Measurements from ENCODE around the gene TJP3. TPM values are rescaled to one million over a fixed set of nuclear protein-coding genes. Genes with fewer than 3 reads are reported as not detected.

TJP3 gene
- total and polyA plus RNA-seq, 2 donors from 2014 or later, result 26.5 to 32.5 TPM

- no peak overlapping the region for H3K27ac ChIP-seq (ENCODE audit: low read depth in 2 of 2, low read length in 2 of 2)
- H3K27me3 ChIP-seq (ENCODE audit: control insufficient read depth, insufficient read depth, low read length), result no peaks in the 10 kb centered on the region
- H3K4me3 ChIP-seq (ENCODE audit: low read length in 3 of 3), result no peak overlapping the region
- H3K9me3 ChIP-seq (ENCODE audit: control insufficient read depth in 2 of 3, insufficient read depth in 1 of 3, low read length in 3 of 3), result no peaks in the 10 kb centered on the region
- peaks cover 0 to 9% (median 6%) of the 10 kb centered on the region in 3 donors for H3K4me1 ChIP-seq (ENCODE audit: control insufficient read depth in 2 of 3, insufficient read depth in 2 of 3, low read depth in 1 of 3, low read length in 3 of 3)
- intact Hi-C loops (cut with DNase I), result no loop called here
- no peaks in the 10 kb centered on the region for H3K36me3 ChIP-seq (ENCODE audit: control insufficient read depth in 2 of 3, insufficient read depth in 3 of 3, low read length in 3 of 3)
- DNase-seq (no peak), FAIRE-seq (no peak)
- H3K9ac ChIP-seq (ENCODE audit: low read length in 3 of 3), result no peak overlapping the region
- no peak for TF ChIP-seq CTCF (IDR thresholded peaks at IDR 0.05; ENCODE audit: borderline replicate concordance, extremely low read depth, insufficient read depth)
Measured at GRCh38 chr19:3695124-3695733, 13.0 kb upstream of the TJP3 start.

- intact Hi-C loops (cut with DNase I), result no loop called here
- no peaks in the 10 kb centered on the region for H3K27me3 ChIP-seq (ENCODE audit: control insufficient read depth, insufficient read depth, low read length)
- DNase-seq (no peak), FAIRE-seq (no peak)
- peaks cover 0 to 12% (median 6%) of the 10 kb centered on the region in 3 donors for H3K4me1 ChIP-seq (ENCODE audit: control insufficient read depth in 2 of 3, insufficient read depth in 2 of 3, low read depth in 1 of 3, low read length in 3 of 3)
- no peaks in the 10 kb centered on the region for H3K36me3 ChIP-seq (ENCODE audit: control insufficient read depth in 2 of 3, insufficient read depth in 3 of 3, low read length in 3 of 3)
- no peak overlapping the region for H3K4me3 ChIP-seq (ENCODE audit: low read length in 3 of 3)
- no peaks in the 10 kb centered on the region for H3K9me3 ChIP-seq (ENCODE audit: control insufficient read depth in 2 of 3, insufficient read depth in 1 of 3, low read length in 3 of 3)
- H3K27ac ChIP-seq (ENCODE audit: low read depth in 2 of 2, low read length in 2 of 2), result no peak overlapping the region
- no peak overlapping the region for H3K9ac ChIP-seq (ENCODE audit: low read length in 3 of 3)
- no peak for TF ChIP-seq CTCF (IDR thresholded peaks at IDR 0.05; ENCODE audit: borderline replicate concordance, extremely low read depth, insufficient read depth)
Measured at GRCh38 chr19:3695986-3696659, 12.1 kb upstream of the TJP3 start.

GRCh38 chr19:3696660-3696995, 11.6 kb upstream of the TJP3 start:
- Histone ChIP-seq H3K27me3 (ENCODE audit: control insufficient read depth, insufficient read depth, low read length) (no peaks in the 10 kb centered on the region), H3K36me3 (ENCODE audit: control insufficient read depth in 2 of 3, insufficient read depth in 3 of 3, low read length in 3 of 3) (no peaks in the 10 kb centered on the region), H3K9ac (ENCODE audit: low read length in 3 of 3) (no peak overlapping the region), H3K4me1 (ENCODE audit: control insufficient read depth in 2 of 3, insufficient read depth in 2 of 3, low read depth in 1 of 3, low read length in 3 of 3) (peaks cover 0 to 12% (median 6%) of the 10 kb centered on the region in 3 donors), H3K9me3 (ENCODE audit: control insufficient read depth in 2 of 3, insufficient read depth in 1 of 3, low read length in 3 of 3) (no peaks in the 10 kb centered on the region), H3K27ac (ENCODE audit: low read depth in 2 of 2, low read length in 2 of 2) (no peak overlapping the region), H3K4me3 (ENCODE audit: low read length in 3 of 3) (no peak overlapping the region)
- FAIRE-seq (no peak), DNase-seq (no peak)
- TF ChIP-seq CTCF (IDR thresholded peaks at IDR 0.05; ENCODE audit: borderline replicate concordance, extremely low read depth, insufficient read depth), result no peak
- intact Hi-C loops (cut with DNase I), result no loop called here
